Measurements from ENCODE around the gene GPR84.
A peak's percentile ranks its signal among the peaks of the same experiment; 100 is the strongest.

The GPR84 gene

DNA sequence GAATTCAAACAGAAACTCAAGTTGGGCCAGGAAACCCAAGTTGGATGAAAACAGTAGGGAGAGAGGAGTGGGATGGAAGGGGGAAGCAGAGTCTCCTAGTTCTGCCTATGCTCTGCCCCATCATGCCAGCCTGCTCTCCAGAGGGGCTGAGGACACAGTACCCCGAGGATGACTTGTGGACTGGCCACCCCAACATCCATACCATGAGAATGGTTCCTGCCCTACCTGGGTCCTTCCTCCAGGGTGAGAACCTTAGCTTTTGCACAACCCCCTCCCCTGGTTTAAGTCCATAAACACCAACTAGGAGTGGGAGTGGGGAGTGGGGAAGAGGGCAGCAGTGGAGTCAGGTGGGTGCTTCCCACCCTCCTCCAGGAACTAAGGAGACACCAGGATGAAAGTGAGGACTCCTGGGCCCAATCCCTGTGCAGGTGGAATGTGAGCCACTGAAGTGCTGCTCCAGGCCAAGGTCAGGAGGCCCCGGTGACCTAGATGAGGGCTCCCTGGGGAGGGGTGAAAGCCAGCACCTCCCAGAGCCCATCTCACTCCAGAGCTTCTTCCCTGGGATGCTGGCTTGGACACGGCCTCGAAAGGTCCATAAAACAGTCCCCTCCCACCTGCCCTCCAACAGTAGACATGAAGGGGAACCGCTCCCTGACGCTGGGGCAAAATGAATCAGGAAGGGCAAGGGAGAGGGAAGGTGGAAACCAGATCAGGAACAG, 13.7 kb upstream of the GPR84 start:
- H3K27ac ChIP-seq: peak overlapping the region; percentile 39; the same call in 1 of the 2 replicates
- ChIA-PET CTCF (interaction anchor here (0.5 kb wide), 1 partner anchor 71 kb away, joined by 3 read pairs; no protein-coding TSS in a partner anchor), POLR2A (ENCODE audit: low non-redundant PET) (no interaction called here)
- TF ChIP-seq, protein P1, sequence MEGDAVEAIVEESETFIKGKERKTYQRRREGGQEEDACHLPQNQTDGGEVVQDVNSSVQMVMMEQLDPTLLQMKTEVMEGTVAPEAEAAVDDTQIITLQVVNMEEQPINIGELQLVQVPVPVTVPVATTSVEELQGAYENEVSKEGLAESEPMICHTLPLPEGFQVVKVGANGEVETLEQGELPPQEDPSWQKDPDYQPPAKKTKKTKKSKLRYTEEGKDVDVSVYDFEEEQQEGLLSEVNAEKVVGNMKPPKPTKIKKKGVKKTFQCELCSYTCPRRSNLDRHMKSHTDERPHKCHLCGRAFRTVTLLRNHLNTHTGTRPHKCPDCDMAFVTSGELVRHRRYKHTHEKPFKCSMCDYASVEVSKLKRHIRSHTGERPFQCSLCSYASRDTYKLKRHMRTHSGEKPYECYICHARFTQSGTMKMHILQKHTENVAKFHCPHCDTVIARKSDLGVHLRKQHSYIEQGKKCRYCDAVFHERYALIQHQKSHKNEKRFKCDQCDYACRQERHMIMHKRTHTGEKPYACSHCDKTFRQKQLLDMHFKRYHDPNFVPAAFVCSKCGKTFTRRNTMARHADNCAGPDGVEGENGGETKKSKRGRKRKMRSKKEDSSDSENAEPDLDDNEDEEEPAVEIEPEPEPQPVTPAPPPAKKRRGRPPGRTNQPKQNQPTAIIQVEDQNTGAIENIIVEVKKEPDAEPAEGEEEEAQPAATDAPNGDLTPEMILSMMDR (conservative IDR thresholded peaks at IDR 0.05; ENCODE audit: low read depth): no peak
- no peak for DNase-seq (ENCODE audit: low spot score)

DNA sequence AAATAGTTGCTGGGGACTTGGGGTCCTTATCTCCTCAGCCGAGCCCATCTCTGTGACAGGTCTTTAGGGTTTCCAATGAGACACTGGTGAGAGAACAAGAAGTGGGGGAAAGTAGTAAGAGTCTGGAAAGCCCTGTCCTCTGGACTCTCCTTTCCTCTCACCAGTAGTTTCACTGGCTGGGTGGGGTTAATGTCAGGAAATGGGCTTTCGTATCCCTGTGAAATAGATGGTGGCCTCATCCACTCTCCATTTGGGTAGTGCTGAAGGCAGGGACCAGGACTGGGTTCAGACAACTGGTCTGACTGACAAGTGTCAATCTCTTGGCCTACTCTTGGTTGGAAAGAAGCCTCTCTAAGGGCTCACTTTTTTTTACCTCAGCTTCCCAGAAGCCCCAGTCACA, 12.7 kb upstream of the GPR84 start:
- DNase-seq (ENCODE audit: low spot score): no peak
- CTCF ChIA-PET: interaction anchor here (0.7 kb wide), 1 partner anchor 169 kb away, joined by 3 read pairs; no protein-coding TSS in a partner anchor
- TF ChIP-seq, protein P1 (conservative IDR thresholded peaks at IDR 0.05; ENCODE audit: low read depth): no peak
- POLR2A ChIA-PET (ENCODE audit: low non-redundant PET): no interaction called here
- H3K27ac ChIP-seq: peak overlapping the region; percentile 86; the same call in 1 of the 2 replicates

DNA sequence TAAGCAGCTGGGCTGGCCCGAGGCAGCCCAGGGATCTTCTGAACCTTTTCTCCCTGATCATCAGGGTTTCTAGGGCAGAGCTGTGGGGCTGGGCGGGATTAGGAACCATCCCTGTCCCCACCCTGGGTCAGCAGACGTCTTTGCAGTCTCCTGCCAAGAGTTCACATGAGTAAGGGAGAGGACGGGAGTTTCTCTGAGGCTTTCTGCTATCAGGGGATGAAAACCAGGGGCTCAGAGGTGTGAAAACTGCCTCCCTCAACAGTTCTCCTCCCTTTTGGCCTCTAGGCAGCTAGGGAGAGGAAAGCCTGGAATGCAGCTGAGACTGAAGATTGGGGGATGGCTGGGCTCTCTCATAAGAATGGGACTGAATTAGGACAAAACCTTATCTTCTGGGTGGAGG, 12.3 kb upstream of the GPR84 start:
- CTCF ChIA-PET: interaction anchor here (0.7 kb wide), 1 partner anchor 169 kb away, joined by 3 read pairs; no protein-coding TSS in a partner anchor
- no peak for DNase-seq (ENCODE audit: low spot score)
- TF ChIP-seq, protein P1 (conservative IDR thresholded peaks at IDR 0.05; ENCODE audit: low read depth): no peak
- POLR2A ChIA-PET (ENCODE audit: low non-redundant PET): no interaction called here
- peak overlapping the region; percentile 86 for H3K27ac ChIP-seq

DNA sequence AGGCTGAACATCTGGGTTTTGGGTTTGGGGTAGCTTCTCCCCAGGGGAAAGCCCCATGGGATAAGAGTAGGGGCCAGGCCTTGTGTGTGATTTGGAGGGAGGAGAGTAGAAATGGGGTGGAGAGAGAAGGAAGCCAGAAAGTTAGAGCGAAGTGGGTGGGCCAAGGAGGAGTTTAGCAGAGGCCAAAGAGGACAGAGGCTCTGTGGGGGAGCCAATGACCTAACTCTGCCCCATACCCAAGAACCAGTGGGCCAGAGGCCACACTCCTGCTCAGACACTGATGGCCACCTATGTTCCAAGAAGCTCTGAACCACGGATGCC, 10.9 kb upstream of the GPR84 start:
- TF ChIP-seq, protein P1 (conservative IDR thresholded peaks at IDR 0.05; ENCODE audit: low read depth): no peak
- ChIA-PET CTCF (no interaction called here), POLR2A (ENCODE audit: low non-redundant PET) (interaction anchor here (0.6 kb wide), 1 partner anchor 62 kb away, joined by 3 read pairs; no protein-coding TSS in a partner anchor)
- peak overlapping the region; percentile 86 for H3K27ac ChIP-seq
- no peak for DNase-seq (ENCODE audit: low spot score)

DNA sequence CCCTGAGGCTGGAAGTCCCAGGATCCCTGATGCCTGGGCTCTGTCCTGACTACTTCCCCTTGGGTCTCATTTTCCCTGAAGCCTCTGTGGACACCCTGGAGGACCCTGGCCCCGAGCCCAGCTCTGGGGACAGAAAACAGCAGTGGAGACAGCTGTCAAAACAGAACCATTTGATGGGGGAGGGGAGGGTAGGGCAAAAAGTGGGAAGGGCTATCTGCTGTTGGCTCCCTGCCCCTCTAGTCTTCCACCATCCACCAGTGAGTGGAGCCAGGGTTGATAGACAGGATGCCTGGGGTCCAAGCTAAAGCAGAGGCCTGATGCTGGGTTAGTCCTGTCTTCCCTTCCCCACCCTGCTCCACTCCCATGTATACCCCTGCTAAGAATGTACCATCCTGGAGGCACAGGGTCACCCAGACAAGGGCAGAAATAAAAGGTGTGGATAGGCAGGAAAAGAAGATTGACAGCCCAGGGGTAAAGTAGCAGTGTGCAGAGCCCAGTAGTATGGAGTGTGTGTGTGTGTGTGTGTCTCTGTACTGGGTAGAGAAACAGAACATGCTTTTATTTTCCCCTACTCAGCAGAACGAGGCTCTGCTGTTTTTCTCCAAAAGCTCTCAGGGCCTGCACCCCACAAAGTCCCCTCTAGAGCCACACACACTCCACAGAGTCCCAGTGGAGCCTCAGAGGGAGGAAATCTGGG, 10.4 kb upstream of the GPR84 start:
- POLR2A ChIA-PET (ENCODE audit: low non-redundant PET): interaction anchor here (0.6 kb wide), 1 partner anchor 63 kb away, joined by 3 read pairs; no protein-coding TSS in a partner anchor
- no peak for DNase-seq (ENCODE audit: low spot score)
- H3K27ac ChIP-seq: peak overlapping the region; percentile 86
- CTCF ChIA-PET: interaction anchor here (0.6 kb wide), 1 partner anchor 24 kb away, joined by 3 read pairs; no protein-coding TSS in a partner anchor
- TF ChIP-seq, protein P1 (conservative IDR thresholded peaks at IDR 0.05; ENCODE audit: low read depth): no peak

DNA sequence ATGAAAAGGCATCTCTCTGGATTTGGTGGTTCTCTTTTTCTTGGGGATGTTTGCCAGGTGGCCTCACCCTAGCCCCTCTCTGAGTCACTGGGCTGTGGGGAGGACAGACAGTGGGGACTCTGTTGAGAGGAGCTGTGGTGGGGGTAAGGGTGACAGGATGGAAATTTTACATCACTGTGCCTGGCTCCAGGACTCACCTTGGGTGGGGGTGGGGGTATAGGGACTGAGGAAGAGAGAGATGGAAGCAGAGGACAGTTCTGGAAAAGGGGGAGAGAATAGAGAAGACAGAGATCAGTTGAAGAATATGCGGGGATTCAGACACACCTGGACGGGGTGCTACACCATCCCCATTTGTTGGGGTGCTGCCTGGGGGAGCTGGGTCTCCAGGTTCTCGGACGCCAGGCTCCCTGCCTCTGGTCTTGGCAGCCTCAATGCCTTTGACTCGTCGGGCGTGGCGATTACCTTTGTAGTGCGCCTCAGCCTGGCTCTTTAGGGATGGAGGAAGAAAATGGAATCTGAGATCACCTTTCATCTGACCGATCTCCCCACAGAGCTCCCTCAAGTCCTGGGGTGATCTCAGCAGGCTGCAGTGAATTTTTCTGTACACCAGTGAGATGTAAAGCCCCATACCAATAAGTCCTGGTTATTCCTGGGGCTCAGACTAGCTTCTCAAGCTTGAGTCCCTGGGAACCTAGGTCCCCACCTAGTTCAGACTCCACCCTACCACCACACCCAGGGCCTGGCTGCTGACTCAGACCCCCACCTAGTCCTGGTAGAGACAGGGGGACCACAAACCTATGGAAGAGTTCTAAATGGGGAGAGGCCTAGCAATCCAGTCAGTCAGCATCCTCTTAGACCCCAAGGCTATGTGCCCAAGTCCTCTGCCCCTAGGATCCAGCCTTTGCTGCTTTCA, 9.6 kb upstream of the GPR84 start:
- peak overlapping the region; percentile 86 for H3K27ac ChIP-seq
- CTCF ChIA-PET: interaction anchor here (0.6 to 1.2 kb wide), 3 partner anchors 25 to 117 kb away, joined by 3 read pairs; no protein-coding TSS in a partner anchor
- no peak for DNase-seq (ENCODE audit: low spot score)
- TF ChIP-seq, protein P1 (conservative IDR thresholded peaks at IDR 0.05; ENCODE audit: low read depth): no peak
- POLR2A ChIA-PET (ENCODE audit: low non-redundant PET): interaction anchor here (0.6 kb wide), 1 partner anchor 8 kb away, joined by 3 read pairs; no protein-coding TSS in a partner anchor
